IMR-90 (cell line): Measurements from ENCODE around the gene C16orf92. TPM values are rescaled to one million over a fixed set of nuclear protein-coding genes. Genes with fewer than 3 reads are reported as not detected.

Source experiments
- ATAC-seq: fragments of 200-7000 bp; cut with Tn5 transposase; 2 replicates; pipeline ENCODE4 v1.9.1; 2020; ENCODE audit warnings: low read depth, mild to moderate bottlenecking, moderate library complexity
- BruUV-seq: library from RNA; stranded (reverse); fragments of 400-500 nt; replicated peaks from 2 replicates; lab custom pipeline; 2021; lab: Mats Ljungman, UMichigan
- CTCF ChIA-PET: fragments of 300-600 bp; formaldehyde crosslinking; extraction: SDS; loops from one replicate; lab custom pipeline; 2021; ENCODE audit warnings: antibody characterized with exemption; lab: Yijun Ruan, JAX
- POLR2A ChIA-PET: fragments of 300-600 bp; sonication (Branson Sonifier 250); formaldehyde crosslinking; loops from one replicate; lab custom pipeline; 2022; ENCODE audit warnings: antibody characterized with exemption; ENCODE audit not compliant: unreplicated experiment; lab: Charles Lee
- DNase-seq: peaks from one replicate; pipeline ENCODE4 v3.0.0; 2013
- H2AFZ ChIP-seq: replicated peaks from 2 replicates; pipeline ENCODE3; 2013; ENCODE audit warnings: low read length, mild to moderate bottlenecking; ENCODE audit not compliant: poor library complexity
- H2AK5ac ChIP-seq: 2 replicates; pipeline ENCODE4 v1.6.1; 2013; ENCODE audit warnings: low read depth, low read length, inconsistent platforms
- H2AK9ac ChIP-seq: replicated peaks from 2 replicates; pipeline ENCODE3; 2013; ENCODE audit warnings: mild to moderate bottlenecking, low read depth, low read length, moderate library complexity; ENCODE audit not compliant: poor library complexity
- H2BK120ac ChIP-seq: 2 replicates; pipeline ENCODE4 v1.6.1; 2013; ENCODE audit warnings: low read depth, low read length, inconsistent platforms
- H2BK15ac ChIP-seq: 3 replicates; pipeline ENCODE4 v1.6.1; 2013; ENCODE audit warnings: low read depth, low read length, inconsistent platforms
- H2BK20ac ChIP-seq: 2 replicates; pipeline ENCODE4 v1.6.1; 2013; ENCODE audit warnings: low read depth, mild to moderate bottlenecking, inconsistent platforms, low read length, moderate library complexity
- H2BK5ac ChIP-seq: 2 replicates; pipeline ENCODE4 v1.6.1; 2013; ENCODE audit warnings: mild to moderate bottlenecking, low read depth, low read length, inconsistent platforms; ENCODE audit not compliant: poor library complexity, severe bottlenecking
- H3K14ac ChIP-seq: replicated peaks from 2 replicates; pipeline ENCODE4 v1.6.1; 2013; ENCODE audit warnings: low read depth, low read length, inconsistent platforms
- H3K18ac ChIP-seq: 2 replicates; pipeline ENCODE4 v1.6.1; 2013; ENCODE audit warnings: low read depth, low read length, control low read depth
- H3K23ac ChIP-seq: 2 replicates; pipeline ENCODE4 v1.6.1; 2013; ENCODE audit warnings: low read depth, low read length, inconsistent platforms
- H3K27ac ChIP-seq: 2 replicates; pipeline ENCODE4 v1.5.1; 2013; ENCODE audit warnings: mild to moderate bottlenecking, control low read depth, low read length; ENCODE audit not compliant: insufficient read depth
- H3K27me3 ChIP-seq: 2 replicates; pipeline ENCODE4 v1.6.1; 2013; ENCODE audit warnings: low read length; ENCODE audit not compliant: control insufficient read depth, insufficient read depth
- H3K36me3 ChIP-seq: 2 replicates; pipeline ENCODE4 v1.6.1; 2013; ENCODE audit warnings: low read length, mixed read lengths; ENCODE audit not compliant: control insufficient read depth, insufficient read depth
- H3K4ac ChIP-seq: 2 replicates; pipeline ENCODE4 v1.6.1; 2013; ENCODE audit warnings: low read depth, low read length, inconsistent platforms
- H3K4me1 ChIP-seq: 2 replicates; pipeline ENCODE4 v1.6.1; 2013; ENCODE audit warnings: low read length, mixed read lengths; ENCODE audit not compliant: control insufficient read depth, insufficient read depth
- H3K4me2 ChIP-seq: 2 replicates; pipeline ENCODE4 v1.6.1; 2013; ENCODE audit warnings: low read depth, mild to moderate bottlenecking, control low read depth, low read length, moderate library complexity
- H3K4me3 ChIP-seq: 2 replicates; pipeline ENCODE4 v1.5.1; 2013; ENCODE audit warnings: low read depth, mild to moderate bottlenecking, control low read depth, low read length, moderate library complexity; ENCODE audit not compliant: insufficient read depth
- H3K56ac ChIP-seq: 2 replicates; pipeline ENCODE4 v1.6.1; 2013; ENCODE audit warnings: low read length, inconsistent platforms; ENCODE audit not compliant: insufficient read depth; ENCODE audit errors: extremely low read depth
- H3K79me1 ChIP-seq, 2 experiments: 2 replicates each; pipeline ENCODE4 v1.6.1; 2013; ENCODE audit warnings: low read length in 2 of 2, inconsistent platforms in 1 of 2, low read depth in 1 of 2
- H3K9ac ChIP-seq: 2 replicates; pipeline ENCODE4 v1.6.1; 2013; ENCODE audit warnings: low read depth, low read length, control low read depth
- H3K9me1 ChIP-seq: 2 replicates; pipeline ENCODE4 v1.6.1; 2013; ENCODE audit warnings: low read length, inconsistent platforms; ENCODE audit not compliant: insufficient read depth
- H3K9me3 ChIP-seq: 2 replicates; pipeline ENCODE4 v1.6.1; 2013; ENCODE audit warnings: low read length; ENCODE audit not compliant: control insufficient read depth, insufficient read depth
- H4K20me1 ChIP-seq: 2 replicates; pipeline ENCODE4 v1.6.1; 2013; ENCODE audit warnings: low read length, inconsistent platforms; ENCODE audit not compliant: insufficient read depth
- H4K5ac ChIP-seq: 2 replicates; pipeline ENCODE4 v1.6.1; 2013; ENCODE audit warnings: mild to moderate bottlenecking, low read depth, low read length, control low read depth
- H4K8ac ChIP-seq, 2 experiments: 2 replicates each; pipeline ENCODE4 v1.6.1; 2013; ENCODE audit warnings: low read depth in 2 of 2, low read length in 2 of 2, control low read depth in 1 of 2, inconsistent platforms in 1 of 2
- H4K91ac ChIP-seq: 2 replicates; pipeline ENCODE4 v1.6.1; 2013; ENCODE audit warnings: low read depth, low read length, inconsistent platforms; ENCODE audit not compliant: insufficient read depth
- MAFK ChIP-seq: IDR thresholded peaks from 2 replicates; pipeline ENCODE4 v1.6.1; 2012; ENCODE audit warnings: low read depth, low read length, improper control_type of control experiment
- MAZ ChIP-seq: IDR thresholded peaks from 2 replicates; pipeline ENCODE4 v1.6.1; 2012; ENCODE audit warnings: low read depth, mild to moderate bottlenecking, low read length, improper control_type of control experiment, moderate library complexity, borderline replicate concordance
- RCOR1 ChIP-seq: IDR thresholded peaks from 2 replicates; pipeline ENCODE4 v1.6.1; 2012; ENCODE audit warnings: mild to moderate bottlenecking, low read length, improper control_type of control experiment; ENCODE audit not compliant: insufficient replicate concordance
- WGBS, 2 experiments: methylation state at CpG; one replicate each; pipeline versions ENCODE4 v1.1.5 to v1.1.7; 2013; ENCODE audit warnings: missing lambda C conversion rate in 2 of 2; ENCODE audit not compliant: insufficient read length in 1 of 2; ENCODE audit errors: extremely low coverage in 2 of 2; 5-methylcytosine and 5-hydroxymethylcytosine counted together
- dilution Hi-C: fragments of 300-500 bp; cut with HindIII; formaldehyde crosslinking; loops from one replicate; pipeline ENCODE4 v1.14.3; 2018; ENCODE audit warnings: low sequenced_read_pairs; ENCODE audit not compliant: unreplicated experiment
- in situ Hi-C: fragments of 300-500 bp; cut with MboI; formaldehyde crosslinking; loops from 3 replicates; pipeline ENCODE4 v1.14.3; 2019; ENCODE audit warnings: low sequenced_read_pairs, inconsistent platforms, mixed read lengths
- intact Hi-C: fragments of 100-400 bp; cut with micrococcal nuclease; formaldehyde crosslinking; loops from 2 replicates; pipeline ENCODE4 v1.10.0; 2022
- polyA plus RNA-seq, 3 experiments: library from polyadenylated mRNA; depleted of rRNA; stranded (reverse); fragments of >200 nt; gene quantifications; 2 replicates each; pipeline ENCODE4 v1.2.3, GENCODE V29; 2012; ENCODE audit warnings: low replicate concordance in 1 of 3
- total RNA-seq: library from RNA; depleted of rRNA; stranded (reverse); fragments of >200 nt; gene quantifications from 2 replicates; pipeline ENCODE4 v1.2.3, GENCODE V29; 2012

The C16orf92 gene
- total and polyA plus RNA-seq, 2 of the 4 experiments (the other 2 are of a cell fraction): not detected

- Histone ChIP-seq H3K18ac (no peak overlapping the region), H3K79me1 (peaks cover 30 to 65% of the 10 kb centered on the region in 2 experiments), H3K14ac (peak overlapping the region; percentile 98), H4K8ac (no peak overlapping the region; a peak in 2 of 4 replicates), H2AK9ac (peak overlapping the region; percentile 100), H3K23ac (peak overlapping the region; percentile 98), H3K4me2 (peak overlapping the region; percentile 96), H3K27me3 (no peaks in the 10 kb centered on the region), H3K9me3 (no peaks in the 10 kb centered on the region), H3K27ac (peak overlapping the region; percentile 99), H3K4me3 (peak overlapping the region; percentile 85), H3K36me3 (peaks cover 50% of the 10 kb centered on the region), H2BK5ac (peak overlapping the region; percentile 98), H2BK20ac (no peak overlapping the region), H3K9ac (peak overlapping the region; percentile 96), H4K91ac (0 out of 2 replicates have a peak overlapping the region, but pooled peaks have one; percentile 96), H4K20me1 (peaks cover 63% of the 10 kb centered on the region), H3K56ac (peak overlapping the region; percentile 89), H4K5ac (no peak overlapping the region), H2AFZ (peak overlapping the region; percentile 65), H2BK120ac (no peak overlapping the region), H2BK15ac (no peak overlapping the region), H3K4ac (peak overlapping the region; percentile 96), H2AK5ac (peak overlapping the region; percentile 98; the same call in 1 of the 2 replicates), H3K4me1 (peaks cover 32% of the 10 kb centered on the region), H3K9me1 (peaks cover 23% of the 10 kb centered on the region)
- ChIA-PET CTCF (no interaction called here), POLR2A (interaction anchor here (1.0 kb wide), 1 partner anchor 12 kb away, joined by 3 read pairs; no protein-coding TSS in a partner anchor)
- WGBS, 2 experiments: 26% methylated on average over 6 of the region's 21 CpGs; no CpG with 5 or more reads in 1 of the 2 experiments
- dilution Hi-C loops (no loop called here), intact Hi-C loops (no loop called here), in situ Hi-C loops (no loop called here)
- TF ChIP-seq RCOR1 (no peak), MAZ (0 out of 2 replicates have a peak, but pooled peaks have one; percentile 10), MAFK (no peak)
- no peak for DNase-seq
- ATAC-seq: no peak
- BruUV-seq: no TSS peak
These were observed 44.0 kb downstream of the C16orf92 start for GRCh38 chr16:30066761-30067583.
